Germinal center (tissue), 1 donor: ENCODE results near the gene PRKG1.

Source experiments
- DNase-seq: peaks from one replicate; pipeline ENCODE4 v3.0.0; 2012; ENCODE audit warnings: mixed read lengths, low spot score

The PRKG1 gene

GRCh38 chr10:52259426-52259812 is 1185.1 kb downstream of the PRKG1 start:
- DNase-seq: no peak

- no peak for DNase-seq
Observed at GRCh38 chr10:52261362-52261761, 1187.1 kb downstream of the PRKG1 start.

- no peak for DNase-seq
Observed at GRCh38 chr10:52265131-52265926, 1191.0 kb downstream of the PRKG1 start.

- no peak for DNase-seq
Observed at GRCh38 chr10:52266858-52267257, 1192.6 kb downstream of the PRKG1 start.

GRCh38 chr10:52268790-52269189 is 1194.5 kb downstream of the PRKG1 start:
- no peak for DNase-seq

GRCh38 chr10:52269233-52269632 is 1194.9 kb downstream of the PRKG1 start:
- no peak for DNase-seq

- DNase-seq: no peak
Observed at GRCh38 chr10:52276163-52276562, 1201.9 kb downstream of the PRKG1 start.

- DNase-seq: no peak
Observed at GRCh38 chr10:52276986-52277385, 1202.7 kb downstream of the PRKG1 start.

GRCh38 chr10:52279546-52279945 is 1205.3 kb downstream of the PRKG1 start:
- no peak for DNase-seq

GRCh38 chr10:52280051-52280450 is 1205.8 kb downstream of the PRKG1 start:
- DNase-seq: no peak

GRCh38 chr10:52283174-52283573 is 1208.9 kb downstream of the PRKG1 start:
- no peak for DNase-seq

- peak; percentile 3 for DNase-seq
Observed at GRCh38 chr10:52284416-52285013, 1210.2 kb downstream of the PRKG1 start.

- DNase-seq: no peak
Observed at GRCh38 chr10:52287866-52288265, 1213.6 kb downstream of the PRKG1 start.

- no peak for DNase-seq
Observed at GRCh38 chr10:52297747-52298146, 1223.5 kb downstream of the PRKG1 start.

- no peak for DNase-seq
Observed at GRCh38 chr10:52300599-52301277, 1226.5 kb downstream of the PRKG1 start.

- peak; percentile 65 for DNase-seq
Observed at GRCh38 chr10:52308251-52309031, 1234.2 kb downstream of the PRKG1 start.

GRCh38 chr10:52312942-52313255 is 1238.6 kb downstream of the PRKG1 start:
- DNase-seq: no peak

GRCh38 chr10:52313256-52313932 is 1239.1 kb downstream of the PRKG1 start:
- peak; percentile 2 for DNase-seq

GRCh38 chr10:52313933-52314821 is 1239.9 kb downstream of the PRKG1 start, which contains the start of gene DKK1:
DKK1 (plus strand) TSS chr10:52314281; CDS start chr10:52314435, 154 bp downstream.
- DNase-seq: peak; percentile 61

- peak; percentile 10 for DNase-seq
Observed at GRCh38 chr10:52314822-52315552, 1240.7 kb downstream of the PRKG1 start.
